Measurements from ENCODE around the gene PPP4R4.

Gene PPP4R4

GRCh38 chr14:94203473-94204210 lies 29.5 kb downstream of the PPP4R4 start:
- H3K27me3 ChIP-seq (ENCODE audit: insufficient read depth, low read length, poor library complexity): no peaks in the 10 kb centered on the region
- no peak for ATAC-seq (ENCODE audit: insufficient read depth, low read depth)

GRCh38 chr14:94213021-94213420 lies 38.9 kb downstream of the PPP4R4 start:
- H3K36me3 ChIP-seq (ENCODE audit: insufficient read depth, low read length): no peaks in the 10 kb centered on the region
- H3K27ac ChIP-seq (ENCODE audit: low read length): no peak overlapping the region
- no peak overlapping the region for H3K4me3 ChIP-seq (ENCODE audit: low read depth in 1 of 2, low read length in 2 of 2)
- no peak for TF ChIP-seq CTCF (IDR thresholded peaks at IDR 0.05; ENCODE audit: borderline replicate concordance, extremely low read depth, low read length, poor library complexity, severe bottlenecking)
- TF ChIP-seq EZH2 (IDR thresholded peaks at IDR 0.05; ENCODE audit: borderline replicate concordance, low read depth, low read length, severe bottlenecking): no peak
- H3K4me1 ChIP-seq (ENCODE audit: insufficient read depth, low read length): no peaks in the 10 kb centered on the region
- no peak overlapping the region for H3K4me2 ChIP-seq (ENCODE audit: insufficient read depth, low read length)
- peaks cover 3% of the 10 kb centered on the region for H3K27me3 ChIP-seq (ENCODE audit: insufficient read depth, low read length, poor library complexity)
- no peak overlapping the region for H3K9ac ChIP-seq (ENCODE audit: low read depth, low read length)
- no peaks in the 10 kb centered on the region for H4K20me1 ChIP-seq (ENCODE audit: insufficient read depth, low read length)
- peaks cover 5% of the 10 kb centered on the region for H3K9me3 ChIP-seq (ENCODE audit: insufficient read depth, low read length, severe bottlenecking)
- no peak overlapping the region; the same call in 1 of the 2 replicates for H2AFZ ChIP-seq (ENCODE audit: low read depth, low read length)
- DNase-seq (no peak), ATAC-seq (ENCODE audit: insufficient read depth, low read depth) (no peak)
- no peaks in the 10 kb centered on the region for H3K79me2 ChIP-seq (ENCODE audit: insufficient read depth, low read length)

More at GRCh38 chr14:94203473-94204210, 29.5 kb downstream of the PPP4R4 start:
- TF ChIP-seq CTCF (IDR thresholded peaks at IDR 0.05; ENCODE audit: borderline replicate concordance, extremely low read depth, low read length, poor library complexity, severe bottlenecking): no peak
- no peak for TF ChIP-seq EZH2 (IDR thresholded peaks at IDR 0.05; ENCODE audit: borderline replicate concordance, low read depth, low read length, severe bottlenecking)
- Histone ChIP-seq H3K27ac (ENCODE audit: low read length) (no peak overlapping the region), H3K4me2 (ENCODE audit: insufficient read depth, low read length) (no peak overlapping the region), H4K20me1 (ENCODE audit: insufficient read depth, low read length) (no peaks in the 10 kb centered on the region), H3K36me3 (ENCODE audit: insufficient read depth, low read length) (no peaks in the 10 kb centered on the region), H3K79me2 (ENCODE audit: insufficient read depth, low read length) (no peaks in the 10 kb centered on the region), H3K9me3 (ENCODE audit: insufficient read depth, low read length, severe bottlenecking) (no peaks in the 10 kb centered on the region), H3K4me3 (ENCODE audit: low read depth in 1 of 2, low read length in 2 of 2) (no peak overlapping the region), H3K9ac (ENCODE audit: low read depth, low read length) (no peak overlapping the region), H3K4me1 (ENCODE audit: insufficient read depth, low read length) (no peaks in the 10 kb centered on the region), H2AFZ (ENCODE audit: low read depth, low read length) (no peak overlapping the region)
- DNase-seq: no peak

- no peaks in the 10 kb centered on the region for H3K79me2 ChIP-seq (ENCODE audit: insufficient read depth, low read length)
- no peaks in the 10 kb centered on the region for H3K36me3 ChIP-seq (ENCODE audit: insufficient read depth, low read length)
- H2AFZ ChIP-seq (ENCODE audit: low read depth, low read length): no peak overlapping the region
- no peaks in the 10 kb centered on the region for H3K4me1 ChIP-seq (ENCODE audit: insufficient read depth, low read length)
- no peak overlapping the region for H3K4me2 ChIP-seq (ENCODE audit: insufficient read depth, low read length)
- peaks cover 5% of the 10 kb centered on the region for H3K9me3 ChIP-seq (ENCODE audit: insufficient read depth, low read length, severe bottlenecking)
- no peak for ATAC-seq (ENCODE audit: insufficient read depth, low read depth)
- no peaks in the 10 kb centered on the region for H4K20me1 ChIP-seq (ENCODE audit: insufficient read depth, low read length)
- no peak overlapping the region for H3K9ac ChIP-seq (ENCODE audit: low read depth, low read length)
- H3K4me3 ChIP-seq (ENCODE audit: low read depth in 1 of 2, low read length in 2 of 2): no peak overlapping the region
- H3K27ac ChIP-seq (ENCODE audit: low read length): no peak overlapping the region
- H3K27me3 ChIP-seq (ENCODE audit: insufficient read depth, low read length, poor library complexity): peaks cover 3% of the 10 kb centered on the region
- no peak for TF ChIP-seq CTCF (IDR thresholded peaks at IDR 0.05; ENCODE audit: borderline replicate concordance, extremely low read depth, low read length, poor library complexity, severe bottlenecking)
- TF ChIP-seq EZH2 (IDR thresholded peaks at IDR 0.05; ENCODE audit: borderline replicate concordance, low read depth, low read length, severe bottlenecking): no peak
- no peak for DNase-seq
Measured at GRCh38 chr14:94213741-94214140, 39.6 kb downstream of the PPP4R4 start.

Measured in DND-41 (cell line).